Activated naive CD8-positive, alpha-beta T cell treated with anti-CD3 and anti-CD28 coated beads for 36 hours (primary cell): ENCODE data around the gene AGAP3. TPM values are rescaled to one million over a fixed set of nuclear protein-coding genes. Genes with fewer than 3 reads are reported as not detected.
"Not testable (repeated sequence)": the region's sequence is repeated elsewhere in the genome, so short reads cannot be mapped to it uniquely, and the experiment has no call there.

ENCODE experiments used
- DNase-seq: peaks from one replicate; pipeline ENCODE4 v3.0.0; 2021
- H3K27ac Mint-ChIP-seq: one replicate; pipeline ENCODE4 v1.8.0; 2022; ENCODE audit warnings: mild to moderate bottlenecking, moderate library complexity, mixed read lengths
- H3K27me3 Mint-ChIP-seq: one replicate; pipeline ENCODE4 v1.8.0; 2022; ENCODE audit warnings: mild to moderate bottlenecking, mixed read lengths
- H3K36me3 Mint-ChIP-seq: one replicate; pipeline ENCODE4 v1.8.0; 2021; ENCODE audit warnings: mild to moderate bottlenecking, mixed read lengths
- H3K4me1 Mint-ChIP-seq: one replicate; pipeline ENCODE4 v1.8.0; 2021; ENCODE audit warnings: mixed read lengths
- H3K4me3 Mint-ChIP-seq: one replicate; pipeline ENCODE4 v1.8.0; 2022; ENCODE audit warnings: mild to moderate bottlenecking, moderate library complexity, mixed read lengths
- H3K9me3 Mint-ChIP-seq: one replicate; pipeline ENCODE4 v1.8.0; 2022; ENCODE audit warnings: mixed read lengths
- total RNA-seq, 2 experiments: library from RNA; stranded (reverse); gene quantifications; one replicate each; pipeline ENCODE4 v1.2.3, GENCODE V29; 2021

AGAP3 gene
- 10 to 100 TPM; 24.8 to 25.3 TPM for total RNA-seq

GRCh38 chr7:151085691-151086620, at the start of gene AGAP3:
Gene AGAP3, plus strand, starts transcription at chr7:151086475. Its CDS starts 267 bp downstream, at chr7:151086742.
- peaks cover 34% of the 10 kb centered on the region for H3K4me1 Mint-ChIP-seq
- DNase-seq, result peak; percentile 57
- H3K27me3 Mint-ChIP-seq, result peaks cover 24% of the 10 kb centered on the region
- no peaks in the 10 kb centered on the region for H3K36me3 Mint-ChIP-seq
- H3K4me3 Mint-ChIP-seq, result peak within 1 kb of the TSS; percentile 84
- H3K9me3 Mint-ChIP-seq, result no peaks in the 10 kb centered on the region
- H3K27ac Mint-ChIP-seq, result peak within 1 kb of the TSS; percentile 82

- peaks cover 18% of the 10 kb centered on the region for H3K4me1 Mint-ChIP-seq
- no peaks in the 10 kb centered on the region for H3K9me3 Mint-ChIP-seq
- H3K36me3 Mint-ChIP-seq, result peaks cover 2% of the 10 kb centered on the region
- peak; percentile 86 for DNase-seq
- no peak overlapping the region for H3K4me3 Mint-ChIP-seq
- peak overlapping the region; percentile 84 for H3K27ac Mint-ChIP-seq
- no peaks in the 10 kb centered on the region for H3K27me3 Mint-ChIP-seq
These were observed 47.1 kb upstream of the AGAP3 start for GRCh38 chr7:151038951-151039849.

- Mint-ChIP-seq H3K36me3 (peaks cover 2% of the 10 kb centered on the region), H3K4me3 (no peak overlapping the region), H3K4me1 (peaks cover 18% of the 10 kb centered on the region), H3K27me3 (no peaks in the 10 kb centered on the region), H3K27ac (peak overlapping the region; percentile 84), H3K9me3 (no peaks in the 10 kb centered on the region)
- DNase-seq, result no peak
These were observed 46.3 kb upstream of the AGAP3 start for GRCh38 chr7:151039850-151040548.

- DNase-seq, result no peak
- Mint-ChIP-seq H3K27ac (no peak overlapping the region), H3K9me3 (no peaks in the 10 kb centered on the region), H3K4me1 (peaks cover 18% of the 10 kb centered on the region), H3K27me3 (no peaks in the 10 kb centered on the region), H3K36me3 (peaks cover 2% of the 10 kb centered on the region), H3K4me3 (no peak overlapping the region)
These were observed 45.5 kb upstream of the AGAP3 start for GRCh38 chr7:151040616-151041375.

- not testable (repeated sequence) for H3K4me3 Mint-ChIP-seq, H3K27me3 Mint-ChIP-seq, H3K9me3 Mint-ChIP-seq, DNase-seq, H3K36me3 Mint-ChIP-seq, H3K27ac Mint-ChIP-seq
- H3K4me1 Mint-ChIP-seq, result peaks cover 17% of the 10 kb centered on the region
These were observed 42.8 kb upstream of the AGAP3 start for GRCh38 chr7:151043449-151043848.

GRCh38 chr7:151043959-151044358, 42.3 kb upstream of the AGAP3 start:
- H3K36me3 Mint-ChIP-seq, result peaks cover 2% of the 10 kb centered on the region
- H3K27ac Mint-ChIP-seq, result no peak overlapping the region
- no peaks in the 10 kb centered on the region for H3K27me3 Mint-ChIP-seq
- DNase-seq, result no peak
- H3K4me3 Mint-ChIP-seq, result no peak overlapping the region
- no peaks in the 10 kb centered on the region for H3K9me3 Mint-ChIP-seq
- H3K4me1 Mint-ChIP-seq, result peaks cover 12% of the 10 kb centered on the region

- Mint-ChIP-seq H3K36me3 (peaks cover 2% of the 10 kb centered on the region), H3K4me1 (no peaks in the 10 kb centered on the region), H3K9me3 (no peaks in the 10 kb centered on the region), H3K27me3 (no peaks in the 10 kb centered on the region), H3K4me3 (no peak overlapping the region), H3K27ac (no peak overlapping the region)
- DNase-seq, result no peak
These were observed 41.0 kb upstream of the AGAP3 start for GRCh38 chr7:151045262-151045661.

- no peak for DNase-seq
- Mint-ChIP-seq H3K4me1 (no peaks in the 10 kb centered on the region), H3K36me3 (peaks cover 2% of the 10 kb centered on the region), H3K9me3 (no peaks in the 10 kb centered on the region), H3K27me3 (no peaks in the 10 kb centered on the region), H3K27ac (no peak overlapping the region), H3K4me3 (no peak overlapping the region)
These were observed 40.3 kb upstream of the AGAP3 start for GRCh38 chr7:151045967-151046366.

GRCh38 chr7:151046603-151047573, 39.4 kb upstream of the AGAP3 start:
- Mint-ChIP-seq H3K4me1 (no peaks in the 10 kb centered on the region), H3K27ac (no peak overlapping the region), H3K9me3 (no peaks in the 10 kb centered on the region), H3K4me3 (no peak overlapping the region), H3K36me3 (peaks cover 2% of the 10 kb centered on the region), H3K27me3 (no peaks in the 10 kb centered on the region)
- DNase-seq, result no peak

GRCh38 chr7:151047976-151048815, 38.1 kb upstream of the AGAP3 start, which contains the start of gene ASIC3:
Gene ASIC3, plus strand, starts transcription at chr7:151048531. Its CDS starts 355 bp downstream, at chr7:151048886.
- Mint-ChIP-seq H3K36me3 (no peaks in the 10 kb centered on the region), H3K4me1 (no peaks in the 10 kb centered on the region), H3K27ac (no peak within 1 kb of the TSS), H3K27me3 (no peaks in the 10 kb centered on the region), H3K4me3 (no peak within 1 kb of the TSS), H3K9me3 (no peaks in the 10 kb centered on the region)
- no peak for DNase-seq

GRCh38 chr7:151048911-151049463, 37.3 kb upstream of the AGAP3 start:
- Mint-ChIP-seq H3K36me3 (no peaks in the 10 kb centered on the region), H3K27ac (no peak overlapping the region)

GRCh38 chr7:151051108-151051507, 35.2 kb upstream of the AGAP3 start:
- DNase-seq, result peak; percentile 74
- Mint-ChIP-seq H3K36me3 (no peaks in the 10 kb centered on the region), H3K9me3 (no peaks in the 10 kb centered on the region), H3K27ac (no peak overlapping the region), H3K4me1 (no peaks in the 10 kb centered on the region), H3K4me3 (no peak overlapping the region), H3K27me3 (no peaks in the 10 kb centered on the region)

More at GRCh38 chr7:151048911-151049463, 37.3 kb upstream of the AGAP3 start:
- no peak overlapping the region for H3K4me3 Mint-ChIP-seq
- DNase-seq, result no peak
- no peaks in the 10 kb centered on the region for H3K9me3 Mint-ChIP-seq
- no peaks in the 10 kb centered on the region for H3K4me1 Mint-ChIP-seq
- no peaks in the 10 kb centered on the region for H3K27me3 Mint-ChIP-seq
